HG02884 (cell line): Measurements from ENCODE around the gene KRT75.

Experiments
- ATAC-seq: cut with Tn5 transposase; IDR thresholded peaks from one replicate; pipeline ENCODE4 v1.9.1; 2021; ENCODE audit warnings: mild to moderate bottlenecking, moderate library complexity; ENCODE audit not compliant: unreplicated experiment

KRT75 gene

DNA sequence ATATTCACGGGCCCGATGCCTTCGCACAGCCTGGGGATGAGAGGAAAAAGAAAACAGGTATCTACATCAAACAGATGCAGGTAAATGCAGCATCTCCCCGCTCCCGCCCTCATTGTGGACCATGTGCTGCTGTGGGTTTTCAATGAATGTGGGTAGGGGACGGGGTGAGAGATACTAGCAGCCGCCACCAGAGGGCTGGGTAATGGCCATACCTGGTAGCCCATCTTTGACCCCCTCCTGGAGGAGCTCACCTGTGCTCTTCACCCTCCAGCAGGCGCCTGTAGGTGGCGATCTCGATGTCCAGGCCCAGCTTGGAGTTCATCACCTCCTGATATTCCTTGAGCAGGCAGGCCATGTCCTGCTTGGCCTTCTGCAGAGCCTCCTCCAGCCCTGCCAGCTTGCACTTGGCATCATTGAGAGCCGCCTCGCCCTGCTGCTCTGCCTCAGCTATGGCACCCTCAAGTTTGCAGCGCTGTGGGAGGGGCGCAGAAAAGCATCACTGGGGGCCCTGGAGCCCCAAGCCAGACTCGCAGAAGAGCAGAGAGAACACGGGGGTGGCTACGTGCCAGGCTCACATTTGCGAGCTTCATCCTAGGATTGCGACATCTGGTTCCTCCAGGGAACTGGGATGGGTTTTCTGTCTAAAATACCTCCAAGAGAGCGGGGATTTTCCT lies 38.3 kb downstream of the KRT75 start:
- ATAC-seq = no peak

DNA sequence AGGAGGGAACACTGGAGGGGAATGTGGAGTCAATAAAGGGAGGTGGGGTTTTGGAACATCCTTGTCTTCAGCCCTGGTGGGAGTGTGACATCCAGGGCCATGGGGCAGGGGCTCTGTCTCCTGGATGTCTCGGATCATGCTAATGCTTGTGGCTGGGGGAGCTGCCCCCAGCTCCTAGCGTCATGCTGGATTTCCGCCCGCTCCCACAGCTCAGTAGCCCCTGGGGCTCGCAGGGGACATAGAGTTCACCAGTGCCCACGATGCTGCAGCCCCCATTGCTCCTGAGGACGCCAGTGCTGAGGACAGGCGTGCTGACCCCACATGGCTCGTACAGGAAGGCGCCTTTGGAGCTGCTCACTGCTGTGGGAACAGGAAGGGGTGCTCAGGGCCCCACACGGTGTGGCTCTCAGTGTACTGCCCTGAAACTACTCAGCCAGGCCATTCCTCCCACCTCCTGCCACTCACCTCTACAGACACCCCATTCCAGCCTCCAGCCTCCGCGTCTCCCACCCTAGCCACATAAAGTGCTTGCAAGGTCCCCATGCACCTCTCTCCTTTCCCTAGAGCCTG lies 39.2 kb downstream of the KRT75 start:
- ATAC-seq = no peak

DNA sequence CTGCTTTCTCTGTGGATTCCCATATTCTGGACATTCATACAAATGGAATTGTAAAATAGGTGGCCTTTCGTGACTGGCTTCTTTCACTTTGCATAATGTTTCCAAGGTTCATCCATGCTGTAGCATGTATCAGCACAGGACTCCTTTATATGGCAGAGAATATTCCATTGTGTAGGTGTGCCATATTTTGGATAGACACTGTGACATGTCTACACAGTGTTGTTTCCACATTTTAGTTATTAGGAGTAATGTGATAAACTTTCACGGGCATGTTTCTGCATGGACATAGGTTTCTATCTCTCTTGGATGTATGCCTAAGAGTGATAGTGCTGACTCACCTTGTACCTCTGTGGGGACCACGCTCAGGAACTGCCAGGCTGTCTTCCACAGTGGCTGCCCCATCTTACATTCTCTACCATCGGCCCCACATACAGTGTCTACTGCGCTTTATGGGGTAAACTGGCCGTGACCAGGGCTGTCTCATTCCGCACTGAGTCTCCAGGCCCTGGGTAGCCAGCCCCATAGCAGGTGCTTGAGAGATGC lies 41.6 kb downstream of the KRT75 start:
- ATAC-seq = no peak

DNA sequence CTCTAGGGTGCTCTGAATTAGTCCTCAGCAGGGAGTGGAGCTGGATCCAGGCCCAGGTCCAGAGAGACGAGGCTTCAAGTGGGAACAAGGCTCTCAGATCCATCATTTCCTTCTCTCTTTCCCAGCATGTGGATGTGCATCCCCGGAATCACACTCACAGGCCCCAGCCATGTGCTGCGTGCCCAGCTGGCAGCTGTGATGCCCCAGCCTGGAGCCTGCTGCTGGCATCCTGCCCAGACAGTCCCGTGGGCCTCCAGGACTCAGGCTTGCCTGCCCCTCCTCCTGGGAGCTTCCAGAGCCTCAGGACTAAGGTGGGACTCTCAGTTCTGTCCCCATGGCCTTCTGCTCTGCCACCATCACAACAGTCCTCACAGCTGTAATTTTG lies 42.6 kb downstream of the KRT75 start:
- no peak for ATAC-seq

GRCh38 chr12:52390739-52391617 lies 43.2 kb downstream of the KRT75 start:
- no peak for ATAC-seq

DNA sequence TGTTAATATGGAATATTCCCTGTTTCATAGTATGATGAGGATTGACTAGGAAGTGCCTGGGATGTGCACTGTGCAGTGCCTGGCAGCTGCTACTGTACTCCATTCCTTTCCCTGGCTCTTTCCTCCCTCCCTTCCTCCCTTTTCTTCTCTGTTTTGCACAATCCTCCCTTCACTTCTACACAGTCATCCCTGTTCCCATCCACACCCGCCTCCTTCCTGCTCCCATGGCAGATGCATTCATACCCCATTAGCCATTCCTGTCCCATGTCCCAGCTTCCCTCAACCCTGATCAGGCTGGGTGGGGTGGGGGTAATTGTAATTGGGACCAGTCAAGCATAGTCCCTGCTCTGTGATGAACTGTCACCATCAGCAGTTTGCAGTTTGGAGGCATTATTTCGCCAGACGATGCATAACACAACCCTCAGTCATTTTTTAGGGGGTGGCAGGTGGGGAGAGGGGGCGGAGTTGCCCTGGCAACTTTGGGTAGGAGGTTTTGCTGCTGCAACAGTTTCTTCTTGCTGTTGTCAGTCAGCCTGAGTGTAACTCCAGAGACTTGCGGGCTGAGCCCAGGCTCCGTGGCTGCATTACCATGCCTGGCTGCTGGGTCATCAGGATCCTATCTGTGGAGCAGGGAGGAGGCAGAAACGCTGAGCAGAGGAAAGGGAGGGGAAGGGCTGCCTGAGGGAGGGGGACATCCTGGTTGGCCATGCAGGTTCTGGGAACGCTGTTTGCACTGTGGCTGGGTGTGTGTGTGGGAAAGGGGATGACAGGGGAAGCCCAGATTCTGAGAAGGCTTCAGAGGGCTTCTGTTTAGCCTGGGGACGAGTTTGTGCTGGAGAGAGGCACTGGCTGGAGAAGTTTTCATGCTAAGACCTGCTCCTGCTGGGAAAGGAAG lies 44.6 kb downstream of the KRT75 start:
- no peak for ATAC-seq

DNA sequence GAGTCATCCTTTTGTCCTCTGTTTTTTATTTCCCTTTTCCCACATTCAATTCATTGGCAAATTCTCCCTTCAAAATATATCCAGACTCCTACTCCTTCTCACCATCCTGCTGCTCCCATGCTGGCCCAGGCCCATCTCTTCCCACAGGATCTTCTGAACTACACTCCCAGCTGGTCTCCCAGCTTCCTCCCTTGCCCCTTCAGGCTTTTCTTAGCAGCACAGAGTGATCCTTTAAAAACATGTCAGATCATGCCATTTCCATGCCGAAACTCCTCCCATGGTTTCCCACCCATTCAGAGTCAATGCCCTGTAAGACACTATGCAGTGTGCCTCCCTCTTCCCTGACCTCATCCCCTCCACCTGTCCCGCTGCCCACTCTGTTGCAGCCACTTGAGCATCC lies 46.3 kb downstream of the KRT75 start:
- ATAC-seq = no peak

DNA sequence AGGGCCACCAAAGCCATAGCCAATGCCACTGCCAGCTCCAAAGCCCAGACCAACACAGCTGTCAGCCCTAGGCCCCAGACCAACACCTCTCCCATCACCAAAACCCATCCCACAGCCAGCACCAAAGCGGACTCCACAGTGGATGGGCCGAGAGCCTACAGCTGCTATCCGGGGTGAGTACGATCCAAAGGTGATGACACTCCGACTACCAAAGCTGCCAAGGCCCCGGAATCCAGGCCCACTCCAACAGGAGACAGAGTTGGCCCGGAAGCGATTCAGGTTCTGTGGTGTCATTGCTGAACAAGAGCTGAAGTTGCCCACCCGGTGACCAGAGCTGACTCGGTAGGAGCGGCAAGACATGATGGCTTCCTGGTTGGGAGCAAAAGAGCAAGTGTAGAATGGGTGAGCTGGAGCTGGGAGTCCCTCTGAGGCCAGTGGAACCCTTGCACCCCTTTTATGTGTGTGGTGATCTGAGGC lies 48.9 kb downstream of the KRT75 start, which contains the start of gene KRT84:
TSS of gene KRT84 (minus strand) at position 427 of the 477 bp plus-strand sequence. CDS start at position 360, 67 bp downstream.
- no peak for ATAC-seq

- ATAC-seq = no peak
Observed at GRCh38 chr12:52383331-52383730, 50.8 kb downstream of the KRT75 start.

DNA sequence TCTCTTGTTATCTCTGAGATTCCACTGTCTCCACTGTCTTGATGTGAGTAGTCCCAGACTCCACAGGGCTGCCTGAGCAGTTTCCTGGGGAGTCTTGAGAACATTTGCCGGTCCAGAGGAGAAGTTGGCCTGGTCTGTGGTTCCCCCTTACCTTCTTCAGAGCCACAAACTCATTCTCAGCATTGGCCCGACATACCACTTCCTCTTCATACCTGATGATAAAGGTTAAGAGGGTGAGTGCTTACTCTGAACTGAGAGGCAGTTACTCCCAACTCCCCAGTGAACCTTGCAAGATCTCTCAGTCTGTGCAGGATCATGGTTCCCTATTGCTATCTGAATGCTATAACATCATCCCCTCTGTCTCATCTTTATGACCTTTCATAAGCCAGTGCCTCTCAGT lies 51.3 kb downstream of the KRT75 start:
- ATAC-seq = no peak

- no peak for ATAC-seq
Observed at GRCh38 chr12:52381206-52381605, 53.0 kb downstream of the KRT75 start.

DNA sequence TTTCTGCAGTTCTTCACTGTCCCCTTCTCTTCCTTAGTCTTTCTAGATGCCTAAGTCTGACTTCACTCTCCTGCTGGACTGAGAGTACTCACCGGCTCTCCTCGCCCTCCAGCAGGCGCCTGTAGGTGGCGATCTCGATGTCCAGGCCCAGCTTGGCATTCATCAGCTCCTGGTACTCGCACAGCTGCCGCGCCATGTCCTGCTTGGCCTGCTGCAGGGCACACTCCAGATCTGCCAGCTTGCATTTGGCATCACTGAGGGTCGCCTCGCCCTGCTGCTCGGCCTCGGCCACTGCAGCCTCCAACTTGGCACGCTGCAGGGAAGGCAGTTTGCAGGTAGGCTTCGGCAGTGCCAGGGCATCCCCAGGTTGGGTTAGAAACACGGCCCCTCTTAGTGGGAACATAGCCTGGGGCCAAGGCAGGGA lies 53.9 kb downstream of the KRT75 start:
- ATAC-seq = no peak

DNA sequence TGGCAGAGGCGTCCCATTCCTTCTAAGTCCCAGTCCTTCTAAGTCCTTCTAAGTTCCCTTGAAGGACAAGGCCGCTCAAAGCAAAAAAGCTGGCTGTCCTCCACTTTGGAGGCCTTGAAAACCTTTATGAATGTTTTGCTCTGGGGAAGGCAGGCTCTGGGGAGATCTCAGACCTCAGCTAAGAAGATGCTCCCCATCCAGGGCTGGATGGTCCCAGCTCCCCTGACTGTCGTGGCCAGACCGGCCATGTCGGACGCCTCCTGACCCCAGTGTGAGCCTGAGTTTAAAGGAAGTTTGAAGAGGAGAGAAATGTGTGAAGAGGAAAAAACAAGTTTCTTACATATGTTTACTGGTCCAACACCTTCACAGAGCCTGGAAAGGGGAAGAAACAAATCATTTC lies 54.6 kb downstream of the KRT75 start:
- ATAC-seq = no peak

GRCh38 chr12:52378091-52378490 lies 56.1 kb downstream of the KRT75 start:
- ATAC-seq = no peak

DNA sequence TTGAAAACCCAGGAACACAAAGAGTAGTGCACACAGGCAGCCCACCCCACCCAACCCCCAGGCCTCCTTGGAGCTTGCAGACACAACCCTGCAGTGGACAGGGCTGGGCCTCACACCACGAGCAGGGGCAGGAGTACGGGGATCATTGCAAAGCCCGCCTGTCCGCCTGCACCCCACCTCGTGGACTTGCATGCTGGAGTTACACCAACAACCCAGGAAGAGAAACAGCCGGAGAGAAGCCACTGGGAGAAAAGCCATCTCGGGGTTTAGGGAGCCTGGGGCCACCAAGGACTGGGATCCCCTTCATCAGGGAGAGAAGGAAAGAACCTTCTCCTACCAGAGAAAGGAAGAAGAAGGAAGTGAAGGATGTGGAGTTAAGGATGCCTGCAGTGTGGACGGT lies 56.9 kb downstream of the KRT75 start:
- ATAC-seq = no peak
